Thoracic aorta (tissue), 2 donors: ENCODE results near the gene METTL14. TPM values are rescaled to one million over a fixed set of nuclear protein-coding genes. Genes with fewer than 3 reads are reported as not detected.

ENCODE experiments used
- ATAC-seq: fragments of 150-250 bp; one replicate; pipeline ENCODE4 v1.8.0; 2017; ENCODE audit warnings: low read depth; ENCODE audit not compliant: insufficient number of reproducible peaks, low FRiP score
- DNase-seq: peaks from one replicate; pipeline ENCODE4 v3.0.0-alpha.2; 2020; ENCODE audit warnings: low spot score
- H3K27ac ChIP-seq, 2 donors: fragments of 200-600 bp; sonication (generic); 1 replicate in 1 of 2; 2 replicates in 1 of 2; pipeline ENCODE4 v1.5.1; 2016; ENCODE audit warnings: mild to moderate bottlenecking in 2 of 2, moderate library complexity in 2 of 2
- H3K27me3 ChIP-seq: fragments of 200-600 bp; sonication (generic); replicated peaks from 2 replicates; pipeline ENCODE4 v1.6.0; 2016; ENCODE audit warnings: mild to moderate bottlenecking; ENCODE audit not compliant: insufficient read depth
- H3K36me3 ChIP-seq: fragments of 200-600 bp; sonication (generic); one replicate; pipeline ENCODE4 v1.5.1; 2016
- H3K4me1 ChIP-seq, 2 donors: fragments of 200-600 bp; sonication (generic); 1 replicate in 1 of 2; 2 replicates in 1 of 2; pipeline versions ENCODE4 v1.5.1 to v1.6.0; 2016; ENCODE audit warnings: low read depth in 2 of 2, mild to moderate bottlenecking in 1 of 2; ENCODE audit not compliant: control insufficient read depth in 1 of 2
- H3K4me3 ChIP-seq: fragments of 200-600 bp; sonication (generic); 2 replicates; pipeline ENCODE4 v1.5.1; 2016; ENCODE audit warnings: mild to moderate bottlenecking
- H3K9me3 ChIP-seq: fragments of 200-600 bp; sonication (generic); 2 replicates; pipeline ENCODE4 v1.5.1; 2016
- total RNA-seq, 2 donors: library from RNA; depleted of rRNA; stranded (reverse); fragments of >200 nt; gene quantifications; one replicate each; pipeline versions ENCODE4 v1.1.0 to v1.2.3, GENCODE V29; 2016
- TF ChIP-seq, protein P1 (sequence below): fragments of 200-600 bp; sonication (generic); IDR thresholded peaks from one replicate; pipeline ENCODE4 v1.5.1; 2019; ENCODE audit warnings: antibody characterized with exemption

Gene METTL14
- total RNA-seq, 2 donors from 2014 or later, result 23.0 to 61.9 TPM

GRCh38 chr4:118762155-118762554 lies 77.0 kb downstream of the METTL14 start:
- Histone ChIP-seq H3K36me3 (peaks cover 10% of the 10 kb centered on the region), H3K4me3 (no peak overlapping the region), H3K27ac (peak overlapping the region; percentile 70 to 83), H3K27me3 (no peaks in the 10 kb centered on the region), H3K9me3 (no peaks in the 10 kb centered on the region), H3K4me1 (peaks cover 71 to 95% of the 10 kb centered on the region in 2 donors)
- TF ChIP-seq, protein P1, sequence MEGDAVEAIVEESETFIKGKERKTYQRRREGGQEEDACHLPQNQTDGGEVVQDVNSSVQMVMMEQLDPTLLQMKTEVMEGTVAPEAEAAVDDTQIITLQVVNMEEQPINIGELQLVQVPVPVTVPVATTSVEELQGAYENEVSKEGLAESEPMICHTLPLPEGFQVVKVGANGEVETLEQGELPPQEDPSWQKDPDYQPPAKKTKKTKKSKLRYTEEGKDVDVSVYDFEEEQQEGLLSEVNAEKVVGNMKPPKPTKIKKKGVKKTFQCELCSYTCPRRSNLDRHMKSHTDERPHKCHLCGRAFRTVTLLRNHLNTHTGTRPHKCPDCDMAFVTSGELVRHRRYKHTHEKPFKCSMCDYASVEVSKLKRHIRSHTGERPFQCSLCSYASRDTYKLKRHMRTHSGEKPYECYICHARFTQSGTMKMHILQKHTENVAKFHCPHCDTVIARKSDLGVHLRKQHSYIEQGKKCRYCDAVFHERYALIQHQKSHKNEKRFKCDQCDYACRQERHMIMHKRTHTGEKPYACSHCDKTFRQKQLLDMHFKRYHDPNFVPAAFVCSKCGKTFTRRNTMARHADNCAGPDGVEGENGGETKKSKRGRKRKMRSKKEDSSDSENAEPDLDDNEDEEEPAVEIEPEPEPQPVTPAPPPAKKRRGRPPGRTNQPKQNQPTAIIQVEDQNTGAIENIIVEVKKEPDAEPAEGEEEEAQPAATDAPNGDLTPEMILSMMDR, result no peak
- DNase-seq (no peak), ATAC-seq (no peak)

DNA sequence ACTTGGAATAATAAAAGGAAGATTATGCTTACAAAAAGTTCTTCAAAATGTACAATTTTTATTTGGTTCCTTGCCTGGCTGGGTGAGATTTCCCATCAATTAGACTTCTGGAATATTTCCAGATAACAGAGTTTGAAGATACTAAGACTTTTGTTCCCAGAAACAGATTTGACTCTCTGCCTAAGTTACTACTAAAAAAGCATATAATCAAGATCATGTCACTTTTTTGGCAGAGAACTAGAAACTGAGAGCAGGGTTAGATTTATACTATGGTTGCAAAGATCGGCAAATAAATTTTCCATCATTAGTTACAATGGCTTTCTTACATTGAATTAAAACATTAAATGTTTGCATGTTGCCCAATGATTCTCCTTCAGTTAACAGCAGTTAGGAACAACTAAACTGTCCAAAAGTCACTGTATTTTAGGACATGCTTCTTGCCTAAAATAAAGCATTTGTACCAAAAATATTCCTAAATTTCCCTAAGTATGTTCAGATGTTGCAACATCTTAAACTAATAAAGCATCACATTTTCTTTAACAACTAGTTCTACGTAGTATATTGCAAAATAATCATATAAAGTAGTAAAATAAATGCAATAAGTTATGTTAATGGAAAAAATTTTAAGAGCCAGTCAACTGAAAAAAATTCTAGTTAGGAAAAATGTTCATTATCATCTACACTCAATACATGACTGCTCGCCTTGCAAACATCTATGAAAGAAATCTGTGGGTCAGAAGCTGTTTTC lies 77.7 kb downstream of the METTL14 start:
- DNase-seq (no peak), ATAC-seq (no peak)
- H3K4me3 ChIP-seq, result no peak overlapping the region
- H3K27me3 ChIP-seq, result no peaks in the 10 kb centered on the region
- TF ChIP-seq, protein P1, result no peak
- H3K9me3 ChIP-seq, result no peaks in the 10 kb centered on the region
- H3K36me3 ChIP-seq, result peaks cover 11% of the 10 kb centered on the region
- H3K4me1 ChIP-seq, result peaks cover 64 to 88% of the 10 kb centered on the region in 2 donors
- H3K27ac ChIP-seq, result peak overlapping the region; percentile 70 to 83

Other genes starting within 250 kb of the METTL14 start
- 100 to 1,000 TPM in 1 of 2 donors, 10 to 100 TPM in 1; 97.7 to 108 TPM for gene SEC24D, start 150.7 kb downstream of the METTL14 start, total RNA-seq
- gene SYNPO2, start 203.5 kb downstream of the METTL14 start, total RNA-seq, result 100 to 1,000 TPM; 264 to 313 TPM